Measurements from ENCODE around the gene TP53BP2.
A peak's percentile ranks its signal among the peaks of the same experiment; 100 is the strongest.

Gene TP53BP2

GRCh38 chr1:223783676-223784075 is 62.1 kb downstream of the TP53BP2 start:
- Histone ChIP-seq H3K4me1 (ENCODE audit: control insufficient read depth, insufficient read depth, low read length) (peaks cover 11% of the 10 kb centered on the region), H3K4me3 (ENCODE audit: low read length) (no peak overlapping the region), H3K9ac (ENCODE audit: low read depth, low read length) (no peak overlapping the region), H3K36me3 (ENCODE audit: insufficient read depth, low read length) (peaks cover 55% of the 10 kb centered on the region), H3K4me2 (ENCODE audit: low read length) (no peak overlapping the region), H3K27me3 (ENCODE audit: control insufficient read depth, insufficient read depth, low read length) (no peaks in the 10 kb centered on the region), H3K9me3 (replicated peaks; ENCODE audit: low read length) (no peaks in the 10 kb centered on the region)

GRCh38 chr1:223780949-223781348 is 64.8 kb downstream of the TP53BP2 start:
- Histone ChIP-seq H3K27me3 (ENCODE audit: control insufficient read depth, insufficient read depth, low read length) (no peaks in the 10 kb centered on the region), H3K4me2 (ENCODE audit: low read length) (no peak overlapping the region), H3K9ac (ENCODE audit: low read depth, low read length) (peak overlapping the region; percentile 21), H3K4me1 (ENCODE audit: control insufficient read depth, insufficient read depth, low read length) (peaks cover 18% of the 10 kb centered on the region), H3K4me3 (ENCODE audit: low read length) (no peak overlapping the region), H3K9me3 (replicated peaks; ENCODE audit: low read length) (no peaks in the 10 kb centered on the region), H3K36me3 (ENCODE audit: insufficient read depth, low read length) (peaks cover 57% of the 10 kb centered on the region)

GRCh38 chr1:223780318-223780717 is 65.4 kb downstream of the TP53BP2 start:
- H3K9ac ChIP-seq (ENCODE audit: low read depth, low read length): no peak overlapping the region
- peaks cover 24% of the 10 kb centered on the region for H3K4me1 ChIP-seq (ENCODE audit: control insufficient read depth, insufficient read depth, low read length)
- H3K4me3 ChIP-seq (ENCODE audit: low read length): no peak overlapping the region
- H3K9me3 ChIP-seq (replicated peaks; ENCODE audit: low read length): no peaks in the 10 kb centered on the region
- no peaks in the 10 kb centered on the region for H3K27me3 ChIP-seq (ENCODE audit: control insufficient read depth, insufficient read depth, low read length)
- peaks cover 57% of the 10 kb centered on the region for H3K36me3 ChIP-seq (ENCODE audit: insufficient read depth, low read length)
- H3K4me2 ChIP-seq (ENCODE audit: low read length): no peak overlapping the region

- H3K4me1 ChIP-seq (ENCODE audit: control insufficient read depth, insufficient read depth, low read length): peaks cover 50% of the 10 kb centered on the region
- no peaks in the 10 kb centered on the region for H3K27me3 ChIP-seq (ENCODE audit: control insufficient read depth, insufficient read depth, low read length)
- H3K9ac ChIP-seq (ENCODE audit: low read depth, low read length): no peak overlapping the region
- peaks cover 70% of the 10 kb centered on the region for H3K36me3 ChIP-seq (ENCODE audit: insufficient read depth, low read length)
- H3K4me3 ChIP-seq (ENCODE audit: low read length): no peak overlapping the region
- H3K4me2 ChIP-seq (ENCODE audit: low read length): no peak overlapping the region
- H3K9me3 ChIP-seq (replicated peaks; ENCODE audit: low read length): no peaks in the 10 kb centered on the region
These were observed 68.8 kb downstream of the TP53BP2 start for GRCh38 chr1:223776826-223777454.

DNA sequence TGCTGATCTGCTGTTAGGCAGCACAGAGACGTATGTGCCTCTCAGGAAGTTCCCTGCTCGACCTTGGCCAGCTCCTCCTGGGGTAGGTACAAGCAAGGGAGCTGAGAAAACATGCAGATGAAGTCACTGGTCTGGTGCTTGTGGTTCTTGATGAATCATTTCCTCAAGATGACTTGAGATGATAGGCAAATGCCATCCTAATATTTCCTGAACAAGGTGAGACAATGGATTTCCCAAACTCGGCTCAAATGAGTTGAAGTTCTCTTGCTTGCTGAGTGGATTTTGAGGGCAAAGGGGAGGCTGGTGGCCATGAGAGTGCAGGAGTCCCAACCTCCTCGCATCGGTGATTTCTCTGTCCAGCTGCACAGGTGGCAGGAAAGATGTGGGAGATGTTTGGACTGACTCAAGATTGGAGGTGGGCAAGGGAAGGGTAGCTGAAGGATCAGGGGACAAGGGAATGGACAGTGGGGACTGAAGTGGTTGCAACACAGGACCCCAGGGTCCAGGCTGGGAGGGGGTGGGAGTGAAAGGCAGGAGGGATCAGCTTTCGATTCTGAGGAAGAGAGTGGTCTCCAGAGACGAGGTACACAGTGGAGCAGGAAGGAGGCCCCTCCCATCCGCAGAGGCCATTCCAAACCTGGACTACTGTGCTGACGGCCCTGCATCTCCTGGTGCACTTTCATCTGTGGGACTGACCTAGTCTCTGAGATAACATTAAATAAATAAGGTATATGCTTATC is 69.5 kb downstream of the TP53BP2 start:
- H3K9ac ChIP-seq (ENCODE audit: low read depth, low read length): peak overlapping the region; percentile 2
- H3K27me3 ChIP-seq (ENCODE audit: control insufficient read depth, insufficient read depth, low read length): no peaks in the 10 kb centered on the region
- H3K36me3 ChIP-seq (ENCODE audit: insufficient read depth, low read length): peaks cover 75% of the 10 kb centered on the region
- H3K4me3 ChIP-seq (ENCODE audit: low read length): no peak overlapping the region
- no peak overlapping the region for H3K4me2 ChIP-seq (ENCODE audit: low read length)
- H3K9me3 ChIP-seq (replicated peaks; ENCODE audit: low read length): no peaks in the 10 kb centered on the region
- H3K4me1 ChIP-seq (ENCODE audit: control insufficient read depth, insufficient read depth, low read length): peaks cover 56% of the 10 kb centered on the region

GRCh38 chr1:223775711-223776074 is 70.1 kb downstream of the TP53BP2 start:
- Histone ChIP-seq H3K9me3 (replicated peaks; ENCODE audit: low read length) (no peaks in the 10 kb centered on the region), H3K4me2 (ENCODE audit: low read length) (no peak overlapping the region), H3K27me3 (ENCODE audit: control insufficient read depth, insufficient read depth, low read length) (no peaks in the 10 kb centered on the region), H3K4me3 (ENCODE audit: low read length) (no peak overlapping the region), H3K9ac (ENCODE audit: low read depth, low read length) (peak overlapping the region; percentile 6), H3K4me1 (ENCODE audit: control insufficient read depth, insufficient read depth, low read length) (peaks cover 56% of the 10 kb centered on the region), H3K36me3 (ENCODE audit: insufficient read depth, low read length) (peaks cover 81% of the 10 kb centered on the region)

GRCh38 chr1:223775054-223775453 is 70.7 kb downstream of the TP53BP2 start:
- peak overlapping the region; percentile 6 for H3K9ac ChIP-seq (ENCODE audit: low read depth, low read length)
- peaks cover 58% of the 10 kb centered on the region for H3K4me1 ChIP-seq (ENCODE audit: control insufficient read depth, insufficient read depth, low read length)
- H3K9me3 ChIP-seq (replicated peaks; ENCODE audit: low read length): no peaks in the 10 kb centered on the region
- no peak overlapping the region for H3K4me2 ChIP-seq (ENCODE audit: low read length)
- H3K36me3 ChIP-seq (ENCODE audit: insufficient read depth, low read length): peaks cover 81% of the 10 kb centered on the region
- H3K4me3 ChIP-seq (ENCODE audit: low read length): no peak overlapping the region
- H3K27me3 ChIP-seq (ENCODE audit: control insufficient read depth, insufficient read depth, low read length): no peaks in the 10 kb centered on the region

DNA sequence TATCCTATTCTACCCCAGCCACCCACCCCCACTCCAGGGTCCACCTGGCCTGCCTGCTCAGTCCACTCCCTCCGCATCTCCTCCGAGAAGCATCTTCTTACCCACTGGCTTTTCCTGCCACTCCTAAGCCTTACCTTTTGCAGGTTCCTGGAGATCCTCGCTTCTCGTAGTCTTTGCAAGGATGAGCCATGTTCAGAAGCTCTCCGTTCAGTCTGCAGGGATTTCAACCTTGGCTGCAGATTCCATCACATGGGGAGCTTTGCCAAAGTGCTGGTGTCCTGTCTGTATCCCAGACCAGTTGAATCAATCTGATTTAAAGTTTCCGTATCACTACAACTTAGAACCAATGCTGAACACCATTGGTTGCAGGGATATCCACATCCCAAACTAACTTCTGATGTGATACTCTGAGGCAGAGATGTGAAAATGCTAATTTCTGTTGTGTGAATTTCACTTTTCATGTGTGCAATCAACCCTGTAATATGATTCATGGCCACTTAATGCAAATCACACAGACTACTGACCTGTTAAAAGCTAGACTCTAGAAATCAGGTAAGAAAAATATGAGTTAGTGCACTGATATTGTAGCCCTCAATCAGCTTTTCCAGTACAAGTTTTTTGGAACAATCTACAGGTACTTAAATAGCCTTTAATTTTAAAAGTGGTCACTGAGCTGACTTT is 71.5 kb downstream of the TP53BP2 start:
- H3K4me1 ChIP-seq (ENCODE audit: control insufficient read depth, insufficient read depth, low read length): peaks cover 64% of the 10 kb centered on the region
- H3K4me3 ChIP-seq (ENCODE audit: low read length): no peak overlapping the region
- peak overlapping the region; percentile 3 for H3K9ac ChIP-seq (ENCODE audit: low read depth, low read length)
- H3K27me3 ChIP-seq (ENCODE audit: control insufficient read depth, insufficient read depth, low read length): no peaks in the 10 kb centered on the region
- H3K4me2 ChIP-seq (ENCODE audit: low read length): no peak overlapping the region
- no peaks in the 10 kb centered on the region for H3K9me3 ChIP-seq (replicated peaks; ENCODE audit: low read length)
- H3K36me3 ChIP-seq (ENCODE audit: insufficient read depth, low read length): peaks cover 83% of the 10 kb centered on the region

DNA sequence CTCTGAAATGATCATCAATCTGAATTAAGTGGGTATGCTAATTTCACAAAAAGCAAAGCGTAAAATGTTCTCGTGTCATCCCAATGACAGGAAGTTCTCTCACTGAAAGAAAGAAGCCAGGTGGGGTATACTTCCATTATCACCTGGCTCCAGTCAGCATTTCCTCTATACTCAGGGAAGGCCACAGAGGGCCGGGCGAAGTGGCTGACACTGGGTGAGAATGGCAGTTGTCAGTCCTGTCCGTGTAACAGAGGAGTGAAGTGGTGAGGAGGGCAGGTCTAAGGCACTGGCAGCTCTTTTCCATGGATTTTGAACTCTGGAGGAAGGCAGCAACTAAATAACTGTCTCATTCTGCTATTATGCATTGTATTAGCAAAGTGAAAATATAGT is 73.0 kb downstream of the TP53BP2 start:
- Histone ChIP-seq H3K9me3 (replicated peaks; ENCODE audit: low read length) (no peaks in the 10 kb centered on the region), H3K9ac (ENCODE audit: low read depth, low read length) (peak overlapping the region; percentile 55), H3K27me3 (ENCODE audit: control insufficient read depth, insufficient read depth, low read length) (no peaks in the 10 kb centered on the region), H3K36me3 (ENCODE audit: insufficient read depth, low read length) (peaks cover 81% of the 10 kb centered on the region), H3K4me1 (ENCODE audit: control insufficient read depth, insufficient read depth, low read length) (peaks cover 64% of the 10 kb centered on the region), H3K4me2 (ENCODE audit: low read length) (peak overlapping the region; percentile 73), H3K4me3 (ENCODE audit: low read length) (no peak overlapping the region)

- H3K9me3 ChIP-seq (replicated peaks; ENCODE audit: low read length): no peaks in the 10 kb centered on the region
- peak overlapping the region; percentile 19 for H3K4me3 ChIP-seq (ENCODE audit: low read length)
- H3K4me2 ChIP-seq (ENCODE audit: low read length): peak overlapping the region; percentile 73
- H3K4me1 ChIP-seq (ENCODE audit: control insufficient read depth, insufficient read depth, low read length): peaks cover 64% of the 10 kb centered on the region
- peaks cover 77% of the 10 kb centered on the region for H3K36me3 ChIP-seq (ENCODE audit: insufficient read depth, low read length)
- H3K9ac ChIP-seq (ENCODE audit: low read depth, low read length): peak overlapping the region; percentile 55
- no peaks in the 10 kb centered on the region for H3K27me3 ChIP-seq (ENCODE audit: control insufficient read depth, insufficient read depth, low read length)
These were observed 73.7 kb downstream of the TP53BP2 start for GRCh38 chr1:223771814-223772770.

GRCh38 chr1:223771469-223771813 is 74.3 kb downstream of the TP53BP2 start:
- H3K36me3 ChIP-seq (ENCODE audit: insufficient read depth, low read length): peaks cover 75% of the 10 kb centered on the region
- no peaks in the 10 kb centered on the region for H3K27me3 ChIP-seq (ENCODE audit: control insufficient read depth, insufficient read depth, low read length)
- peak overlapping the region; percentile 19 for H3K4me3 ChIP-seq (ENCODE audit: low read length)
- H3K9ac ChIP-seq (ENCODE audit: low read depth, low read length): peak overlapping the region; percentile 55
- H3K4me1 ChIP-seq (ENCODE audit: control insufficient read depth, insufficient read depth, low read length): peaks cover 62% of the 10 kb centered on the region
- no peaks in the 10 kb centered on the region for H3K9me3 ChIP-seq (replicated peaks; ENCODE audit: low read length)
- H3K4me2 ChIP-seq (ENCODE audit: low read length): peak overlapping the region; percentile 73
